ENCODE data around the gene GAREM2.

- TF ChIP-seq POLR2A (IDR thresholded peaks at IDR 0.05; ENCODE audit: low read depth, low read length) (no peak), CTCF (IDR thresholded peaks at IDR 0.05; ENCODE audit: extremely low read depth in 1 of 2, insufficient read depth in 1 of 2, low read depth in 1 of 2, low read length in 2 of 2) (no peak), EZH2 (IDR thresholded peaks at IDR 0.05; ENCODE audit: borderline replicate concordance, low read depth, low read length, severe bottlenecking) (no peak)
These were observed 2.0 kb downstream of the GAREM2 start for GRCh38 chr2:26174691-26175465.

Data from endothelial cell of umbilical vein (primary cell).